GM19351 (cell line): ENCODE data around the gene TIFAB.
A peak's percentile ranks its signal among the peaks of the same experiment; 100 is the strongest.

Experiments used
- ATAC-seq: cut with Tn5 transposase; IDR thresholded peaks from one replicate; pipeline ENCODE4 v1.9.1; 2021; ENCODE audit warnings: mild to moderate bottlenecking, moderate library complexity; ENCODE audit not compliant: unreplicated experiment

TIFAB gene

DNA sequence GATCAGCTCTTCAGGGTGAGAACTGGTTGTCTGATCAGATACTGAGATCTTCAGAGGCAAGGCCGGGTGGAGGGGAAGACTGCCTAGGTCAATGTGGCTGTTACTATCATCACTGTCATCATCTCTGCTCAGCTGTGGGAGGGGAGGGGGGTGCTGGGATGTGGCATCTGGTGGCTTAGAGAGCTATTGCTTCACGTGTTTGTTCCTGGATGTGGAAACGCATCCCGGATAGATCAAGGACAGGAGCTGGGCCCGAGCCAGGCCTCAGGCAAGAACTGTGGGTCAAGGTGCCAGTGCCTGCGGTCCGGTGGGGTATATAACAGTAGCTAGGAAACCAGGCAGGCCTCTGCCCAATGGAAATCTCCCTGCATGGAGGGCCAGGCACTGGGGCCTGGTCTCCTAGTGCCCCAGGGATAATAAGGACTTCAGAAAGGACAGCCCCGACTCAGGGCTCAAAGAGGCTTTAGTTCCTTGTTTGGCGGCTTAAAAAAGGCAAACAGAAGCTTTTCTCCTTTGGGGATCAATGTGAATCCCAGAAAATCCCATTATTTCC is 30.3 kb upstream of the TIFAB start:
- ATAC-seq: no peak

DNA sequence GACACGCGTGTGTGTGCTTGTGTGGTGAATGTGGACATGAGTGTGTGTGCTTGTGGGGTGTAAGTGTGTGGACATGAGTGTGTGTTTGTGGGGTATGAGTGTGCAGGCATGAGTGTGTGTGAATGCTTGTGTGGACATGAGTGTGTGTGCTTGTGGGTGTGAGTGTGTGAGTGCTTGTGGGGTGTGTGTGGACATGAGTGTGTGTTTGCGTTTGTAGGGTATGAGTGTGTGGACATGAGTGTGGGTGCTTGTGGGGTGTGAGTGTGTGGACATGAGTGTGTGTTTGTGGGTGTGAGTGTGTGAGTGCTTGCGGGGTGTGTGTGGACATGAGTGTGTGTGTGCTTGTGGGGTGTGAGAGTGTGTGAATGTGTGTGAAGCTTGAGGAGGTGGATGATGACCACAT is 29.8 kb upstream of the TIFAB start:
- ATAC-seq: no peak

DNA sequence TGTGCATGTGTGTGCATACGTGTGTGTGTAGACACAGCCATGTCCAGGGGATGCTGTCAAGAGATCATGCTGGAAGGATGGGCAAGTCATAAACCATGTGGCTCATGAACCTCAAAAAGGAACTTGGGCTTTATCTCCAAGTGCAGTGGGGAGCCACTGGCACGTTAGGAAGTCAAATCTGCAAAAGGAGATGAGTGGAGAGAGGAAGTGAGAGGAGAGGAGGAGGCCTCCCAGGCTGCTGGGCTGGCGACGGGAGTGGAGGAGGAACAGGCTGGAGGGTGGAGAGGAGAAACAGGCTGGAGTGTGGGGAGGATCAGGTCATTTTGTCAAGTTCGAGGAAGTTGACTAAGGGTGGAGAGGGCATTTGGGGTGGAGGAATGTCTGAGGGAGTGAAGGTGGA is 29.2 kb upstream of the TIFAB start:
- ATAC-seq: no peak

GRCh38 chr5:135480511-135480910 is 28.4 kb upstream of the TIFAB start:
- no peak for ATAC-seq

- no peak for ATAC-seq
These were observed 26.8 kb upstream of the TIFAB start for GRCh38 chr5:135478938-135479337.

DNA sequence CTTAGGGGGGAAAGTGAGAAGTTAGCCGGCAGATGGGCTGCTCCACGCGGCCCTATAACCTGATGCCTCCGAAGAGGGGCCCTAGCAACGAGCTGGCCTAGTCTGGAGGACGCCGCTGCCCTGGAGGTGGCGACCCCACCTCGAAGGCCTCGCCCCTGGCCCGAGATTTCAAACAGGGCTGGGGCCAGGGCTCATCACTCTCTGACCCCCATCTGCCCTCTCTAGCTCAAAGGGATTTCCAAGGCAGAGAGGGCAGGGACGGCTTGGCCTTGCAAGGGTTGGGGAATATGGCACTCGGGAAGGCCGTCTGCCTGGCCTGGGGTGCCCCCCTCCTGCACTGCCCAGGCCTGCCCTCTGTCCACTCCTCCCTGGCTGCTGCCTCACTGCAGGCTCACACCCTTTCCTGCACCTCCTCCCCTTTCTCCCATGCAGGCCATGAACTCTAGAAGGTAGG is 25.5 kb upstream of the TIFAB start:
- no peak for ATAC-seq

DNA sequence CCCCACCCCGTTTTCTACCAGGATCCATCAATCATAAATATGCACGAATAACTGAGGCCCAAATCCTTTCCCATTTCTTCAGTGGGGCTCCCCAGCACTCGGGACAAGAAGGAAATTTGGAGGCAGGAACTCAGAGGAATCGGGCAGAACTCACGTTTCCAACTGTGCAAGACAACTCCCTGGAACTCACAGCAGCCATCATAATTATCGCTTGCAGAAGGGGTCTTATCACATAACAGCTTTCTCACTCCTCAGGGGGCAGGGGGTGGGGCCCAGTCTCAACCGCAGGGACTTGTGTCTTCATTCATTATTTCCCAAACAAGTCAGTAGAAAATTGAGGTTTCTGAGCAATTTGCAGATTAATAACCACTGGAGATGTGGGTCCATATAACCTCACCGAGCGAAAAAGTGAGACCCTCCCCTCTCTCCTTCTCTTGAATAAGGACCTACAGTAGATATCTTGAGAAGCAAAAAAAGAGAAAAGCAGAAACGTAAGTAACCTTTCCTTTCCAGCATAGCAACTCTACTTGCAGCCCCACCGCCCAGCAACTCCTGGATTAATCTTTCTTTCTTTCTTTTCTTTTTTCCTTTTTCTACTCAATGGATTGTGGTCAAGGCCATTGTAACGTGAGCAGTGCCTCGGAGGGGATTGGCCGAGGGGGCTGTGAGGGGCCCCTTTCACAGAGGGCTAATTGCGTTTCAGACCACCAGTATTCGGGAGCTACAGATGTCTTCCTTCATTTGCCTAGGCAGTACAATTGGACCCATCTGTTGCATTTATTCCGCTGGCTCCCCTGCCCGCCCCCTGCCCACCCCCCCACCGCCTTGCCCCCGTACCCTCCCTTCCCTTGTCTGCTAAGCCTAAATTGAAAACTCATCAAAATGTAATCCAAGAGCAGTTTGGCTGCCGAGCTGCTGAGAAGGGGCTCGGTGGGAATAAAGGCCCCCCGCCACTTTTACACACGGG is 24.7 kb upstream of the TIFAB start:
- ATAC-seq: no peak

DNA sequence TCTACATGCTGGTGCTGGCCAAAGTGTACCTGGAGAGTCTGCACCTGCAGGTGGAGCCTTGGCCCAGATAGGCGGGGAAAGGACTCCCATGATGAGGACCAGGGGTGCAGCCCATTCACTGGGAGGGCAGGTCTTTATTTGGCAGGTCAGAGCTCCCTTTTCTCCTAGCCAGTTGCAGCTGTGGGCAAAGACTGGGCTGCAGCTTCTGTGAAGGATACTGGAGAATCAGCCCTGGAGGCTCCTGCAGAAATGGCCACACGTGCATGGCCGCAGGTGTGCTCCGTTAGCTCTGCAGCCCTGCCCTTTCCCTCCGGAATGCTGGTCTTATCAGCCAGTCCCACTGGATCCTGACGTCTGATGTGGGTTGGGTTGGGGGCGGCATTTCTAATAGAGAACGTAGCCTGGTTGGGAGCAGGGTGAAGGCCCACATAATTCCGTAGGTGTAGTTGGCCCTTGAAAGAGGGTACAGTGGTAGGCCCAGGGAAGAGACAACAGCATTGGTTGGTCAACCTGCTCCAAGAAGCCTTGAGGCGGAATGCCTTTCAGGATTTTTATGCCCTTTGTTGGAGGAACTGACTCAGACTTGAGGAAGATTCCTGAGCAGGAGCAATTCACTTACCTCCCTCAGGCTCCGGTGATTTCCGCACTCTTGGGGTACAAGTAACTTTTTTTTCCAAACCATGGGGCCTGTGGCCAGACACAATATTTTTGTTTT is 22.0 kb upstream of the TIFAB start:
- ATAC-seq: no peak

- no peak for ATAC-seq
These were observed 20.0 kb upstream of the TIFAB start for GRCh38 chr5:135472141-135472540.

GRCh38 chr5:135471726-135472125 is 19.6 kb upstream of the TIFAB start:
- no peak for ATAC-seq

DNA sequence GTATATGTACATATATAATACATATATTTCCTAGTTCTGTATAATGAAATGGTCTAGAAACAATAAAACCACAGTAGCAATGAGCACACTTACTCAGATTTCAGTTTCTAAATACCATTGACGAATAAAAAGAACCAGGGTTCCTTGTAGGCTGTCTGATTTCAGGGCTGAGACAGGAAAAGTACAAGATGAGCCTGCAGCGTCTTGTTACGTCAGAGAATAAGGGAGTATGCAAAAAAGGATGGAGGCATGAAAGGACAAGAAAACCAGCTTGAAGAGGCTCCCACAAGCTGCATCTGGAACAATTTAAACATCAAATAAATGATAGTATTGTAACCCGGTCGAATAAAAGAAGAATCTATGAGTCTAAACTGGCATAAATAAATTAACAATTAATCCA is 17.8 kb upstream of the TIFAB start:
- no peak for ATAC-seq

GRCh38 chr5:135468541-135468940 is 16.4 kb upstream of the TIFAB start:
- no peak for ATAC-seq

- ATAC-seq: no peak
These were observed 15.8 kb upstream of the TIFAB start for GRCh38 chr5:135467871-135468485.

- ATAC-seq: no peak
These were observed 15.0 kb upstream of the TIFAB start for GRCh38 chr5:135467051-135467625.

- peak; percentile 80 for ATAC-seq
These were observed 14.3 kb upstream of the TIFAB start for GRCh38 chr5:135466178-135467050.

DNA sequence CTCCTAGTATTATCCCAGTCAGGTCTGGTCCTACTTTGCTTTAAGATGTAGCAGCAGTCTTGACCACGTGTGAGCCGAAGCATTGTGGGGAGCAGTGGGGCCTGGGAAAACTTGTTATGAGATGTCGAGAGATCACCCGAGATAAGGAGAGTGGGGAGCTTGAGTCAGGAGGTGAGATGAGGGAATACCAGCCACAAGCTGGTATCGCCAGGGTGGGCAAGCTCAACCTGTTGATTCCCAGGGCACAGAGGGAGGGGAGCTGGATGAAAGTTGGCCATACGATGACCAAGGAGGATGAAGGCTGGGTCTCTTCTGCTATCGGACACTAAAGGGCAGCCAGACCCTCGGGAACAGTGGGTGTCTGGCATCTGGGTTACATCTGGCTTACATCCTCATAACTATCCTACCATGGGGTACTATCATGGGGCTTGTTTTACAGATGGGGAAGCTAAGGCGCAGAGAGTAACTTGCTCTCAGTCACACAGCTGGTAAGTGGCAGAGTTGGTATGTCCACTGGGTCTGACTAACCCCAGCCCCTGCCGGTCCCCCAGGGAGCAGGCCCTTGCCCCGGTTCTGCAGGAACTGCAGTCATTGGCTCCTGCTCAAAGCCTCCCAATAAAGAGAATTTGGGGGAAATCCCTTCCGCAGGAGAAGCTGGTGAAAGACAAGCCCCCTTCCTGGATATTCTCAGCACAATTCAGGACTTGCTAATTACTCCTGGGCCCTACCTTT is 13.4 kb upstream of the TIFAB start:
- no peak for ATAC-seq

DNA sequence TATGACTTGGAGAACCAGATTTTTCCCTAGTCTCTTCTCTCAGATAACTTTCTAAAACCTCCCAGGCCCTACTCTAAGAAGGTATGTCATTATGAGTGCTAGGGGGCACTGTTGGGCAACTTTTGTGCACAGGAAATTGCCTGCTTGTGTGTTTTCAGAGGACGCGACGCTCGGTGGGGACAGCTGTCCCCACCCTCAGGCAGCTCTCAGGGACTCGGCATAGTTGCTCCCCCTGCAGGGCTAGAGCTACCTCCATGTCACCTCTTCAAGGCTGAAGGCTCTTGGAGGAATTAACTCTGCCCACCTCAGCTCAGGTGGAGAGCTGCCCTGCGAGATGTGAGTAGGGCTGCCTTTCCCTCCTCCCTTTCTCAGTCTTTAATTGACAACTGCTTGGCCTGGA is 10.2 kb upstream of the TIFAB start:
- peak; percentile 57 for ATAC-seq

DNA sequence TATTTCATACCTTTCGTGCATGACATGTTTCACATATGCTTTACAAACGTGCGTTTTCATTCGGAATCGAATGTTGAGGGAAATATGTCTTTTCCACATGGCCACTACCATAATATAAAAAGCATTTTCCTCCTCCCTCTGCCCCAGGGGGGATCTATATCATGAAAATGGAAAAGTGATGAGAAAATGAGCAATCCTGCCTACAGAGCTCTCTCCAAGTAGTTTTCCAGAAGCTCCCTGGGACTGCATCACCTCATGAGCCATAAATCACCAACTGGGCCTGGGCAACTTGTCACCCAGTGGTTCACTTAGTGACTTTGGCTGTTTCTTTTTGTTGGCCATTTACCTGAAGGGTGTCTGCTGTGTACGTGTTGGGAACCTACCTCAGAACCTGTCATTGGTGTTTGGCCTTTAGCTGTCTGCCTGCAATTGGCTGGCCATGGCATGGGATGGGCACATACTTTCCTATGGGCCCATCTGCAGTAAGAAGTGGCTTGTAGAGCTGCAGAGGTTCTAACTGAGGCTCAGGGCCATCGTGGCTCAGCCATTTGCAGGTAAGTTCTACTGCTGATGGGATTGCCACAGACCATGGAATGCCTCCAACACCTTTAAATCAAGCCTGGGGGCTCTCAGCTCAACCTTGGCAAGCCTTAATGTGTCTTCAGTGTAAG is 9.5 kb upstream of the TIFAB start:
- no peak for ATAC-seq
